ENCODE results near the gene EFS.
A peak's percentile ranks its signal among the peaks of the same experiment; 100 is the strongest.

The EFS gene

DNA sequence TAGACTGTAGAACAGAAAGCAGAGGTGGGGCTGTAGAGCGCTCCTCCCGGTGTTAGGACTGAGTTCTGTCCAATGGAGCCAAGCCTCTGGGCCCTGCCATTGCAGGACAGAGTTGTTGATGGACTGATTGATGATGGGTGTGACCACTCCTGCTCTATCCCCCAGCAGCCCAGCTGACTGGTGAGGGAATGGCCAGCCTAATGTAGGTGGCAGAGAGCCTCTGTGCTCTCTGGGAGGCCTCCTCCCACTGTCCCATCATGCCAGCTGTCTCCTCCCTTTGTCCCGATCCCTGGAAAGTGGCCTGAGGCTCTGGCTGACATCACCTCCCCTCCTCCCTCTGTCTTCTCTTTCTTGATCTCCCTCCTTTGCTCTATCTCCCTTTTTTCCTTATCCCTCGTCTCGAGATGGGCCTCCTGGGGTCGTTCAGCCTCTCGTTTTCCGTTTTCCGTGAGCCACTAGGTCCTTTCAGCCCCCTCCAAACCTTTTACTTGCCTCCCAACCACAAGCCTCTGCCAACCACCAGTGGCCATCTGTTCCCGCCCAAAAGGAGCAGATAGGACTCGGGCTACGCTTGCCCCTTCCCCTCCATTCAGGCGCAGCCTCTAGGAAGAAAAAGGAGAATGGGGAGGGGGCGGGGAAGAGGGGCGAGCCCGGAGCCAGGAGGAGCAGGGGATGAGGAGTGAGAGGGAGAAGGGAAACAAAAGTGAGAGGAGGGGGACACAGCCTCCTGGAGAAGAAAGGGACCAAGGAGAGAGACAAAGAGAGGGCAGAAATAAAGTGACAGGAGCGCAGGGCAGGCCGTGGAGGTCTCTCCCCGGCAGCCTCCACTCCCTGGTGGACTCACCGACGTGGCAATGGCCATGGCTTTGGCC, 572 bp downstream of the EFS start:
- Histone ChIP-seq H3K27ac (ENCODE audit: low read depth, low read length) (peak overlapping the region; percentile 83), H3K4me1 (ENCODE audit: control insufficient read depth, insufficient read depth, low read length) (peaks cover 25% of the 10 kb centered on the region), H3K36me3 (ENCODE audit: control insufficient read depth, insufficient read depth, low read length) (peaks cover 17% of the 10 kb centered on the region), H3K27me3 (ENCODE audit: control insufficient read depth, insufficient read depth, low read length) (peaks cover 17% of the 10 kb centered on the region), H3K9me3 (ENCODE audit: control insufficient read depth, insufficient read depth, low read length) (no peaks in the 10 kb centered on the region), H3K9ac (ENCODE audit: low read depth, low read length) (peak overlapping the region; percentile 73), H3K4me3 (ENCODE audit: low read depth, low read length) (peak overlapping the region; percentile 82)

DNA sequence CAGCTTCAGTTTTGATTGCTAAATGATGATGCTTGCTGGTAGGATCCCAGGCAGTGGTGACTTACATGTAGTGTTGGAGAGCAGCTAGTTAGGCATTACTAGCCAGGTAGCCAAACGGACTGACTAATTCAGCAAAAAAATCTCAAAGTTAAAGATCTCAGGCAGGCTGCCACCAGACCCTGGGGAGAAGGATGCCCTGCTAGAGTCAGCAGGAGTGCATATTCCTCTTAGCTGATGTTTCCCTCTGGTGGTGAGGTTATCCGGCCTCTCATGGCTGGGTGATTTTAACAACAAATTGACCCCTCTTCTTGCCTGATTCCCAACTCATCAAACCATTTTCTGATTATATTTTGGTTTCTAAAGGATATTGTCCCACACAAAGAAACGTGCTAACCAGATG, 2.8 kb downstream of the EFS start:
- Histone ChIP-seq H3K27ac (ENCODE audit: low read depth, low read length) (no peak overlapping the region), H3K9ac (ENCODE audit: low read depth, low read length) (no peak overlapping the region), H3K36me3 (ENCODE audit: control insufficient read depth, insufficient read depth, low read length) (peaks cover 37% of the 10 kb centered on the region), H3K27me3 (ENCODE audit: control insufficient read depth, insufficient read depth, low read length) (peaks cover 2% of the 10 kb centered on the region), H3K4me1 (ENCODE audit: control insufficient read depth, insufficient read depth, low read length) (peaks cover 23% of the 10 kb centered on the region), H3K4me3 (ENCODE audit: low read depth, low read length) (no peak overlapping the region), H3K9me3 (ENCODE audit: control insufficient read depth, insufficient read depth, low read length) (no peaks in the 10 kb centered on the region)

DNA sequence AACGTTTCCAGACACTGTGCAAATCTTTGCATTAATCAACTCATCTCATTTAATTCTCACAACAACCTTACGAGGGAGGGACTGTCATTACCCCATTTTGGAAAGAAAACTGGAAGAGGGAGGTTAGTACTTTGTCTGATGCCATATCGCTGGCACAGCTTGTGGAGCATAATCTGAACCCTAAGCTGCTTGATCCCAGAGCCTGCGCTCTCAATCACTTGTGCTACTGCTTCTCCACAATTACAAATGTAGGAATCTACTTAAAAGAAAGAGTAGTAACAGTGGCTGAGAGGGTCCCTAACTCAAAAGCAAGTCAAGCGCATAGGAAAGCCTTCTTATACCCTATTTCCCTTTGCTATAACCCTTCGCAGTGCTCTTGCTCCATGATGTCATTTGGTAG, 3.2 kb downstream of the EFS start:
- no peak overlapping the region for H3K4me3 ChIP-seq (ENCODE audit: low read depth, low read length)

DNA sequence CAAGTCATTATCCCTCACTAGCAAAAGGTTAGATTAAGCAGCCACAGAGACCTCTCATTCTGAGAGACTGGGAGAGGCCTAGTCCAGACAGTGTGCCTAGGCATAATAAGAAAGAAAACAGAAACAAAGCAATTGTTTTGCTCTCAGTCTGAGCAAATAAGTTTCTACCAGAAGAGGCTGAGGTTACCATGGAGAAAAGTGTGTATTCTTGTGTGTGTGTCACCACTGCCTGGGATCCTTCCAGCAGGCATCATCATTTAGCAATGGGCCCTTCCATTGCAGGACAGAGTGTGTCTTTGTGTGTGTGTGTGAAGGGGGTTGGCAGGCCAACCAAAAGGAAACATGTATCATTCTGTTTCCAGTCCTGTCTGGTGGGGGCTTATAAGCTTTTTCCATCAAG, 3.7 kb downstream of the EFS start:
- peaks cover 15% of the 10 kb centered on the region for H3K4me1 ChIP-seq (ENCODE audit: control insufficient read depth, insufficient read depth, low read length)
- H3K36me3 ChIP-seq (ENCODE audit: control insufficient read depth, insufficient read depth, low read length) = peaks cover 45% of the 10 kb centered on the region
- H3K4me3 ChIP-seq (ENCODE audit: low read depth, low read length) = no peak overlapping the region
- no peak overlapping the region for H3K27ac ChIP-seq (ENCODE audit: low read depth, low read length)
- no peaks in the 10 kb centered on the region for H3K27me3 ChIP-seq (ENCODE audit: control insufficient read depth, insufficient read depth, low read length)
- no peak overlapping the region for H3K9ac ChIP-seq (ENCODE audit: low read depth, low read length)
- H3K9me3 ChIP-seq (ENCODE audit: control insufficient read depth, insufficient read depth, low read length) = no peaks in the 10 kb centered on the region

More for the DNA sequence above, 3.2 kb downstream of the EFS start:
- no peaks in the 10 kb centered on the region for H3K9me3 ChIP-seq (ENCODE audit: control insufficient read depth, insufficient read depth, low read length)
- no peaks in the 10 kb centered on the region for H3K27me3 ChIP-seq (ENCODE audit: control insufficient read depth, insufficient read depth, low read length)
- peaks cover 41% of the 10 kb centered on the region for H3K36me3 ChIP-seq (ENCODE audit: control insufficient read depth, insufficient read depth, low read length)
- H3K4me1 ChIP-seq (ENCODE audit: control insufficient read depth, insufficient read depth, low read length) = peaks cover 18% of the 10 kb centered on the region
- no peak overlapping the region for H3K9ac ChIP-seq (ENCODE audit: low read depth, low read length)
- no peak overlapping the region for H3K27ac ChIP-seq (ENCODE audit: low read depth, low read length)

DNA sequence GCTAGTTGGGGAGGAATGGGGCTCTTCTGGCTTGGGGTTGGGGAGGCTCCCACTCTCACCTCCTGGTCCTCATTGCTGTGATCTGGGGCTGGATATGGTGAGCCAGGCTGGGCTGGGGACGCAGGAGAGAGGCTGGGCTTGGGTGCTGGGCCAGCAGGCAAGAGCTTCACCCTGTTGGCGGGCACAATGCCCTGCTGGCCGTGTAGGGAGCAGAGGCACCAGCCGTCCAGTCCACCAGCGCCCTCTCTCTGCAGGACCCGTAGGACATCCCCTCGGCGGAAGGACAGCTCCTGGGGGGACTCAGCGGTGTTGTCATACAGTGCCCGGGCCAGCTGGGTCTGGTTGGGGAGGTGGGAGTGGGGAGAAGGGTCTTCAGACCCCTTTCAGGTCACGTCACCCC, 4.5 kb downstream of the EFS start:
- Histone ChIP-seq H3K9me3 (ENCODE audit: control insufficient read depth, insufficient read depth, low read length) (no peaks in the 10 kb centered on the region), H3K4me3 (ENCODE audit: low read depth, low read length) (no peak overlapping the region), H3K4me1 (ENCODE audit: control insufficient read depth, insufficient read depth, low read length) (peaks cover 15% of the 10 kb centered on the region), H3K27me3 (ENCODE audit: control insufficient read depth, insufficient read depth, low read length) (no peaks in the 10 kb centered on the region), H3K27ac (ENCODE audit: low read depth, low read length) (no peak overlapping the region), H3K9ac (ENCODE audit: low read depth, low read length) (no peak overlapping the region), H3K36me3 (ENCODE audit: control insufficient read depth, insufficient read depth, low read length) (peaks cover 47% of the 10 kb centered on the region)

DNA sequence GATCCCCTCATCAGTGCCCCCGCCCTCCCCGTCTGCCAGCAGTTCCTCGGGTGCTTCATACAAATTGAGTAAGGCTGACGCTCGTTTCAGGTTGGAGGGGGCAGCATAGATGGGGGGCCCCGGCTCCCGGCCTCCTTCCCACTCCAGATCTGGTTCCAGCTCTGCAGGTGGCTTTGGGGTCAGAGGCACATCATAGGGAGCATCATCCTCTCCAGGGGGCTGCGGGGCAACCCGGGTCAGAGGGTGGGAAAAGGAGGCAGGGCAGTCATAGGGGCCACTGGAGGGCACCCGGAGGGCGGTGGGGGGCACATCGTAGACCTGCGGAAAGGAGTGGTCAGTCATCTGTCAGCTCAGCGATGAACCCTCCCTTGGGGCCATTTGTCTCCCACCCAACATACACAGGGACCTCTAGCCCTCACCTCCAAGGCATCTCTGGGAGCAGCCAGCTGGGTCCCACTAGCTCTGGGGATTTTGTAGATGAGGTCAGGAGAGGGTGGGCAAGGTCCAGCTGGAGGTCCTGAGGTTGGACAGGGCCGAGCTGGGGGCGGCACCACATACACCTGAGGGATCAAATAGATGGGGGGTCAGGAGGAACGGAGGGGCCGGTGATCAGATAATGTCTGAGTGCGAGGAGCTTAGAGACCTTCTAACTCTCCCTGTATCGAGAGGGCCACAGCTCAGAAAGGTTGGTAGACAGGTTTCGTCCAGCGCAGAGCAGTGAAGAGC, 5.1 kb downstream of the EFS start:
- no peaks in the 10 kb centered on the region for H3K27me3 ChIP-seq (ENCODE audit: control insufficient read depth, insufficient read depth, low read length)
- H3K27ac ChIP-seq (ENCODE audit: low read depth, low read length) = no peak overlapping the region

DNA sequence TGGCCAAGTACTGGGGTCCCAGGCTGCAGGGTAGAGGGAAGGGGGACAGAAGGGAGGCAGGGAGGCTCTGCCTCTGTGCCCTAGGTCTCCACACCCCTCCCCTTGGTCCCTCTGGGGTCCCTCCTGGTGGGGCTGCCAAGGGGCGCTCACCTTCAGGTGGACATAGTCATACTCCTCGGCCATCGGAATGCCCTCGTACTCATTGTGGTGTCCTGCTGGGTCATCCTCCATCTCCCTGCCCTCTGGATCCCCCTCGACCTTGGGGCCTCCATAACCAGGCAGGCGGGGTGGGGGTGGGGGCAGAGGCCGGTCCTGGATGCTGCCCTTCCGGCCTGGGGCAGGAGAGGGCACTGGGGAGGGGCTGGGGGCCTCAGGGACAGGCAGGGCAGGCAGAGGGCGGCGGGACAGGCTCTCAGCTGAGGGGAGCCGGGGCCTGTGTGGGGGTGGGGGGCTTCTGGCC, 5.8 kb downstream of the EFS start:
- Histone ChIP-seq H3K27me3 (ENCODE audit: control insufficient read depth, insufficient read depth, low read length) (peaks cover under 1% of the 10 kb centered on the region; the same call in 1 of the 2 replicates), H3K36me3 (ENCODE audit: control insufficient read depth, insufficient read depth, low read length) (peaks cover 47% of the 10 kb centered on the region), H3K9me3 (ENCODE audit: control insufficient read depth, insufficient read depth, low read length) (no peaks in the 10 kb centered on the region), H3K4me3 (ENCODE audit: low read depth, low read length) (no peak overlapping the region), H3K27ac (ENCODE audit: low read depth, low read length) (no peak overlapping the region), H3K4me1 (ENCODE audit: control insufficient read depth, insufficient read depth, low read length) (peaks cover 12% of the 10 kb centered on the region), H3K9ac (ENCODE audit: low read depth, low read length) (no peak overlapping the region)

More for the DNA sequence above, 5.1 kb downstream of the EFS start:
- peaks cover 15% of the 10 kb centered on the region for H3K4me1 ChIP-seq (ENCODE audit: control insufficient read depth, insufficient read depth, low read length)
- no peak overlapping the region for H3K4me3 ChIP-seq (ENCODE audit: low read depth, low read length)
- H3K36me3 ChIP-seq (ENCODE audit: control insufficient read depth, insufficient read depth, low read length) = peaks cover 47% of the 10 kb centered on the region
- no peak overlapping the region for H3K9ac ChIP-seq (ENCODE audit: low read depth, low read length)
- no peaks in the 10 kb centered on the region for H3K9me3 ChIP-seq (ENCODE audit: control insufficient read depth, insufficient read depth, low read length)

DNA sequence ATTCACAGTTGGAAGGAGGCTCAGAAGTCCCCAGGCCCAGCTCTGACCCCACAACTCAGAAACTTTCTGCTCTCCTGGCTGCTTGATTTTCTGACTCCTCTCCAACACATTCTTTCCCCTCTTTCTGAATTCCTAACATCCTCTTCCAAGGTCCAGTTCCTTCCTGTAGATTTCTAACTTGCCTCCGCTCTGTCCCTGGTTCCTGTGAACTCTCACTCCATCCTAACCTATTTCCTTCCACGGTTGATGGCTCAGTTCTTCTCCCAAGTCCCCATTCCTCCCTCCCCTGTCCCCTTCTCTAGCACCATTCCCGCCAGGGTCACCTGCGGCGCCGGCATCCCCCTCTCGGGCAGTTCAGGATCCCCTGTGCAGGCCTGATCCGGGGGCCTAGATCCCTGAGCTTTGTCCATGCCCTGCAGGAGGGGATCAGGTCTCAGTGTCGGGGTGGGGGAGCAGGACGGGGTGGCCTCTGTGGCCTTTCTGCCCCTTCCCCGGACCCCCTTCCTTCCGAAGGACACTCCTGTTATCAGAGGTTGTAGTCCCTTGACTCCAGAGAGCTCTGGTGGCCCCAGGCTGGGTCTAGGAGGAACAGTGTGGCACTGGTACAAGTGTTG, 6.3 kb downstream of the EFS start:
- Histone ChIP-seq H3K9ac (ENCODE audit: low read depth, low read length) (no peak overlapping the region), H3K36me3 (ENCODE audit: control insufficient read depth, insufficient read depth, low read length) (peaks cover 44% of the 10 kb centered on the region), H3K9me3 (ENCODE audit: control insufficient read depth, insufficient read depth, low read length) (no peaks in the 10 kb centered on the region), H3K4me1 (ENCODE audit: control insufficient read depth, insufficient read depth, low read length) (peaks cover 7% of the 10 kb centered on the region), H3K4me3 (ENCODE audit: low read depth, low read length) (no peak overlapping the region), H3K27me3 (ENCODE audit: control insufficient read depth, insufficient read depth, low read length) (peaks cover 6% of the 10 kb centered on the region), H3K27ac (ENCODE audit: low read depth, low read length) (no peak overlapping the region)

DNA sequence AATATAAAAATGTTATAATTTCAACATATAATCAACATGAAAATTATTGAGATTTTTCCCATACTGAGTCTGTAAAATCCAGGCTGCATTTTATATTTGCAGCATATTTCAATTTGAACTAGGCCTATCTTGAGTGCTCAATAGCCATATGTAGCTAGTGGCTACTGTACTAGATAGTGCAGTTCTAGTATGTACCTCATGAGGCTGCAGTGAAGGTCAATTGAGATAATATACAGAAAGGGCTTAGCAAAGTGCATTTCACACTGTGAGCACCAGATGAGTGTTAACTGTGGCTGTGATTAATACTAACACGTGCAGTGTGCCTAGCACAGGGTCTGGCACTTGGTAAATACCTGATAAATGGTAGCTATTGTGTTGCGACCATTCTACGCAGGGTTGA, 6.9 kb downstream of the EFS start:
- Histone ChIP-seq H3K4me1 (ENCODE audit: control insufficient read depth, insufficient read depth, low read length) (peaks cover under 1% of the 10 kb centered on the region; the same call in 1 of the 2 replicates), H3K36me3 (ENCODE audit: control insufficient read depth, insufficient read depth, low read length) (peaks cover 44% of the 10 kb centered on the region), H3K27me3 (ENCODE audit: control insufficient read depth, insufficient read depth, low read length) (peaks cover 12% of the 10 kb centered on the region), H3K4me3 (ENCODE audit: low read depth, low read length) (no peak overlapping the region), H3K9ac (ENCODE audit: low read depth, low read length) (no peak overlapping the region), H3K9me3 (ENCODE audit: control insufficient read depth, insufficient read depth, low read length) (no peaks in the 10 kb centered on the region), H3K27ac (ENCODE audit: low read depth, low read length) (no peak overlapping the region)

DNA sequence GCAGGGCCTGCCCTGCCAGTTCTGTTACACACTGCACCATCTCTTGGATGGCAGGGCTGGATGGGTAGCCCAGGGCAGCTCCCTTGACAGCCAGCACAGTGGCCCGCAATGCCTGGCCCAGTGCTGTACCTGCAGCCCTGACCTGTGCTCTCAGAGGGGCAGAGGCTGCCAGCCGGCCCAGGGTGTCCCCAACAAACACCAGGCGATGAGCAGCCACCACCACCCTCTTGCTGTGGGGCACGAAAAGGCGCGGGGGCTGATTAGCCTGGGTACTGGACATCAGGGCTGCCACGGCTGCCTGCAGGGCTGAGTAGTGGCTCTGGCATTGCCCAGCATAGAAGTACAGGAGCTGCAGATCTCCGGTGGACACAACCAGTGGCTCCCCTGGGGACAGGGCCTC, 7.7 kb downstream of the EFS start:
- no peak overlapping the region for H3K27ac ChIP-seq (ENCODE audit: low read depth, low read length)
- peaks cover 44% of the 10 kb centered on the region for H3K36me3 ChIP-seq (ENCODE audit: control insufficient read depth, insufficient read depth, low read length)
- H3K9me3 ChIP-seq (ENCODE audit: control insufficient read depth, insufficient read depth, low read length) = no peaks in the 10 kb centered on the region
- peaks cover 13% of the 10 kb centered on the region for H3K27me3 ChIP-seq (ENCODE audit: control insufficient read depth, insufficient read depth, low read length)
- H3K9ac ChIP-seq (ENCODE audit: low read depth, low read length) = no peak overlapping the region
- no peaks in the 10 kb centered on the region for H3K4me1 ChIP-seq (ENCODE audit: control insufficient read depth, insufficient read depth, low read length)
- no peak overlapping the region for H3K4me3 ChIP-seq (ENCODE audit: low read depth, low read length)

DNA sequence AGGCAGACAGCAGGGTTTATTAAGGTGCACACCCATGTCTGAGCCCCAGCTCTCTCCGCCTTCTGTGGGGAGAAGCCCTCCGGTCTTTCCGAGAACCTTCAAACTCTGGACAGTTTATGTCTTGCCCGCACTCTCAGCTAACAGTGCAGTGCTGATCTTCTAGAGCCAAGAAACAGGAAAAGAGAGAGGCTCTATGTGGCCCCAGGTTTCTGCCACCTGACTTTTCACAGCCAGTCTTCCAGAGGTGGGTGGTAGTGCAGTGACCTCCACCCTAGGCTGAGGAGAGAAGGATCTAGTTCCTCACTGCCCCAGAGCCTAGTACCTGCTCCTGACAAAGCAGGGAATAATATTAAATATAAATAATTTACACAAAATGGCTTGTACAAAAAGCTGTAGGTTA, 8.3 kb downstream of the EFS start:
- H3K36me3 ChIP-seq (ENCODE audit: control insufficient read depth, insufficient read depth, low read length) = peaks cover 41% of the 10 kb centered on the region
- no peaks in the 10 kb centered on the region for H3K4me1 ChIP-seq (ENCODE audit: control insufficient read depth, insufficient read depth, low read length)
- H3K9ac ChIP-seq (ENCODE audit: low read depth, low read length) = no peak overlapping the region
- H3K27ac ChIP-seq (ENCODE audit: low read depth, low read length) = no peak overlapping the region
- no peaks in the 10 kb centered on the region for H3K9me3 ChIP-seq (ENCODE audit: control insufficient read depth, insufficient read depth, low read length)
- H3K4me3 ChIP-seq (ENCODE audit: low read depth, low read length) = no peak overlapping the region
- peaks cover 16% of the 10 kb centered on the region for H3K27me3 ChIP-seq (ENCODE audit: control insufficient read depth, insufficient read depth, low read length)
